SK-N-SH treated with all-trans-retinoic acid at 6 μM for 48 hours (cell line): ENCODE results near the gene CD40.

Source experiments
- ARNTL ChIP-seq: fragments of 450-650 bp; formaldehyde crosslinking; IDR thresholded peaks from 2 replicates; pipeline ENCODE4 v1.5.0; 2020; ENCODE audit warnings: low read depth, mild to moderate bottlenecking, moderate library complexity, borderline replicate concordance
- ESRRG ChIP-seq: fragments of 250-450 bp; sonication (Bioruptor Pico); IDR thresholded peaks from 2 replicates; pipeline ENCODE4 v1.6.1; 2021; ENCODE audit warnings: mild to moderate bottlenecking
- PATZ1 ChIP-seq: fragments of 250-450 bp; sonication (Bioruptor Pico); IDR thresholded peaks from 2 replicates; pipeline ENCODE4 v1.8.0; 2020; ENCODE audit warnings: mild to moderate bottlenecking, moderate library complexity, borderline replicate concordance
- TCF4 ChIP-seq: fragments of 250-450 bp; sonication (Bioruptor Pico); IDR thresholded peaks from 2 replicates; pipeline ENCODE4 v1.8.0; 2021; ENCODE audit warnings: mild to moderate bottlenecking, moderate library complexity, borderline replicate concordance
- TSHZ2 ChIP-seq: fragments of 250-450 bp; sonication (Bioruptor Pico); IDR thresholded peaks from 2 replicates; pipeline ENCODE4 v1.5.0; 2020; ENCODE audit warnings: mild to moderate bottlenecking, moderate library complexity
- ZFP3 ChIP-seq: fragments of 250-450 bp; sonication (Bioruptor Pico); IDR thresholded peaks from 2 replicates; pipeline ENCODE4 v1.5.0; 2020; ENCODE audit warnings: mild to moderate bottlenecking, moderate library complexity
- ZFP30 ChIP-seq: fragments of 450-650 bp; formaldehyde crosslinking; IDR thresholded peaks from 2 replicates; pipeline ENCODE4 v1.5.0; 2022; ENCODE audit warnings: mild to moderate bottlenecking, moderate library complexity

GRCh38 chr20:46081074-46081473, 37.0 kb upstream of the CD40 start:
- TF ChIP-seq TSHZ2 (CRISPR knock-in tag) (no peak), ZFP30 (no peak), ARNTL (CRISPR knock-in tag) (no peak), ZFP3 (CRISPR knock-in tag) (no peak), TCF4 (CRISPR knock-in tag) (no peak), ESRRG (CRISPR knock-in tag) (no peak), PATZ1 (CRISPR knock-in tag) (no peak)
